GOT3 (cell line): ENCODE data around the gene SH3RF2.
"Not testable (repeated sequence)": the region's sequence is repeated elsewhere in the genome, so short reads cannot be mapped to it uniquely, and the experiment has no call there.

ENCODE experiments used
- DNase-seq: peaks from one replicate; lab custom pipeline; 2025; ENCODE audit warnings: mixed read lengths; lab: John Stamatoyannopoulos, UW

Gene SH3RF2

GRCh38 chr5:145980259-145980658, 43.9 kb downstream of the SH3RF2 start:
- no peak for DNase-seq

- DNase-seq, result no peak
Observed at GRCh38 chr5:145980718-145981117, 44.3 kb downstream of the SH3RF2 start.

- no peak for DNase-seq
Observed at GRCh38 chr5:145981589-145982571, 45.5 kb downstream of the SH3RF2 start.

- no peak for DNase-seq
Observed at GRCh38 chr5:145982572-145983318, 46.4 kb downstream of the SH3RF2 start.

GRCh38 chr5:145983446-145983845, 47.1 kb downstream of the SH3RF2 start:
- DNase-seq, result no peak

GRCh38 chr5:145984072-145984471, 47.7 kb downstream of the SH3RF2 start:
- DNase-seq, result no peak

- no peak for DNase-seq
Observed at GRCh38 chr5:145987856-145988255, 51.5 kb downstream of the SH3RF2 start.

- no peak for DNase-seq
Observed at GRCh38 chr5:145988993-145989392, 52.6 kb downstream of the SH3RF2 start.

- DNase-seq, result no peak
Observed at GRCh38 chr5:145989428-145989827, 53.0 kb downstream of the SH3RF2 start.

GRCh38 chr5:145990170-145990569, 53.8 kb downstream of the SH3RF2 start:
- no peak for DNase-seq

GRCh38 chr5:145991044-145991575, 54.7 kb downstream of the SH3RF2 start:
- DNase-seq, result no peak

GRCh38 chr5:145993538-145993937, 57.2 kb downstream of the SH3RF2 start:
- not testable (repeated sequence) for DNase-seq

GRCh38 chr5:145996135-145996534, 59.8 kb downstream of the SH3RF2 start:
- DNase-seq, result no peak

- DNase-seq, result no peak
Observed at GRCh38 chr5:145999208-145999607, 62.8 kb downstream of the SH3RF2 start.

GRCh38 chr5:146000072-146000471, 63.7 kb downstream of the SH3RF2 start:
- DNase-seq, result no peak

GRCh38 chr5:146001544-146002190, 65.3 kb downstream of the SH3RF2 start:
- DNase-seq, result no peak

GRCh38 chr5:146002491-146002890, 66.1 kb downstream of the SH3RF2 start:
- no peak for DNase-seq

- DNase-seq, result no peak
Observed at GRCh38 chr5:146003852-146004251, 67.5 kb downstream of the SH3RF2 start.

- no peak for DNase-seq
Observed at GRCh38 chr5:146005264-146005663, 68.9 kb downstream of the SH3RF2 start.

GRCh38 chr5:146005723-146006122, 69.3 kb downstream of the SH3RF2 start:
- DNase-seq, result no peak

- no peak for DNase-seq
Observed at GRCh38 chr5:146006470-146007190, 70.3 kb downstream of the SH3RF2 start.
